Uterus (tissue), 4 donors: ENCODE measurements around the gene ZNF804B. TPM values are rescaled to one million over a fixed set of nuclear protein-coding genes. Genes with fewer than 3 reads are reported as not detected.

Source experiments
- DNase-seq, 2 donors: peaks; one replicate each; pipeline ENCODE4 v3.0.0-alpha.2; 2019 to 2020
- H3K27ac ChIP-seq, 2 donors: fragments of 200-600 bp; sonication (generic); 1 replicate in 1 of 2; 2 replicates in 1 of 2; pipeline ENCODE4 v1.5.1; 2016 to 2018
- H3K27me3 ChIP-seq, 2 donors: fragments of 200-600 bp; sonication (generic); one replicate each; pipeline ENCODE4 v1.5.1; 2018 to 2019; ENCODE audit warnings: control low read depth in 1 of 2
- H3K36me3 ChIP-seq, 2 donors: fragments of 200-600 bp; sonication (generic); one replicate each; pipeline ENCODE4 v1.5.1; 2019; ENCODE audit warnings: control low read depth in 1 of 2
- H3K4me1 ChIP-seq, 2 donors: fragments of 200-600 bp; sonication (generic); one replicate each; pipeline ENCODE4 v1.5.1; 2018 to 2019; ENCODE audit warnings: control low read depth in 1 of 2
- H3K4me3 ChIP-seq, 2 donors: fragments of 200-600 bp; sonication (generic); 1 replicate in 1 of 2; 2 replicates in 1 of 2; pipeline ENCODE4 v1.5.1; 2018 to 2019; ENCODE audit warnings: mild to moderate bottlenecking in 1 of 2
- H3K9me3 ChIP-seq, 2 donors: fragments of 200-600 bp; sonication (generic); one replicate each; pipeline ENCODE4 v1.5.1; 2019; ENCODE audit warnings: control low read depth in 1 of 2
- POLR2A ChIP-seq, 2 donors: fragments of 450-650 bp; IDR thresholded peaks; one replicate each; pipeline ENCODE4 v1.6.1; 2016; ENCODE audit warnings: antibody characterized with exemption in 2 of 2, mild to moderate bottlenecking in 1 of 2, moderate library complexity in 1 of 2
- intact Hi-C: fragments of 100-400 bp; cut with DNase I; formaldehyde crosslinking; loops from one replicate; pipeline ENCODE4 v1.15.1; 2023; ENCODE audit warnings: low total_unique reads
- total RNA-seq, 4 donors: library from RNA; depleted of rRNA in 3 of 4; stranded (reverse); fragments of >200 nt in 3 of 4; gene quantifications; one replicate each; pipeline versions ENCODE4 v1.1.0 to v1.2.4, GENCODE V29; 2014 to 2023
- TF ChIP-seq, protein P1 (sequence below), 4 experiments: fragments of 200-600 bp in 2 of 4; fragments of 450-650 bp in 2 of 4; sonication (generic) in 2 of 4; IDR thresholded peaks; one replicate each; pipeline ENCODE4 v1.5.1; 2016 to 2019; ENCODE audit warnings: antibody characterized with exemption in 4 of 4, mild to moderate bottlenecking in 2 of 4, moderate library complexity in 1 of 4
- donor health status: DM: yes; HTN: yes; CAD: no.

Gene ZNF804B
- total RNA-seq, 4 donors from 2014 or later: 0.07 TPM; not detected in 3

DNA sequence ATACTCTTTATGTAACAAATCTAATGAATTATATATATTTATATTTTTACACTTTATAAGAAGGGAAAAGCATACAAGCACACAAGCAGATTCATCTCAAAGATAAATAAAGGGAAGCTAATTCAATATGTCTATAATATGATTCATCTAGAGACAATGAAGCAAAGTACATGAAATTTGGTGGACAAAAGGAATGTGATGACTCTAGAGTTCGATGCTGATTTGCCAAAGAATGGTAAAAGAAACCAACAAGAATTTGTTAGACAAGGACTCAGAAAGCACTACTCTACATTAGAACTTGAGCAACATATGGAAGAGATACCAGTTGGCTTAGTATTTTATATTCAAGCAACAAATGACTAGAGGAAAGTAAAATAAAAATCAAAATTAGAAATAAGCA is 572.5 kb downstream of the ZNF804B start:
- intact Hi-C loops: no loop called here

DNA sequence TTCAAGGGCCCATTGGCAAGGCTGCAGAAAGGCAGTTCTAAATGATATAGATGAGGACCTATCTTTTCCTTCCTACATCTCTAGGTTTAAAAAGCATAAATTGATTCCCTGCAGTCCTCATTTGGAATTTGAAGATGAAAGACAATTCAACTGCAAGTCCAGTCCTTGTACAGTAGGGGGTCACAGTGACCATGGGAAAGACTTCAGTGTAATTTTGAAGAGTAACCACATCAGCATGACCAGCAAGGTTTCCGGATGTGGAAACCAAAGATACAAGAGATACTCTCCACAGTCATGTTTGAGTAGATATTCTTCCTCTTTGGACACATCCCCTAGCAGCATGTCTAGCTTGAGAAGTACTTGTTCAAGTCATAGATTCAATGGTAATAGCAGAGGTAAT is 575.3 kb downstream of the ZNF804B start:
- Histone ChIP-seq H3K9me3 (no peaks in the 10 kb centered on the region), H3K27me3 (no peaks in the 10 kb centered on the region), H3K4me3 (no peak overlapping the region), H3K27ac (no peak overlapping the region), H3K4me1 (no peaks in the 10 kb centered on the region), H3K36me3 (no peaks in the 10 kb centered on the region)
- intact Hi-C loops: no loop called here
- DNase-seq: no peak
- TF ChIP-seq, protein P1, sequence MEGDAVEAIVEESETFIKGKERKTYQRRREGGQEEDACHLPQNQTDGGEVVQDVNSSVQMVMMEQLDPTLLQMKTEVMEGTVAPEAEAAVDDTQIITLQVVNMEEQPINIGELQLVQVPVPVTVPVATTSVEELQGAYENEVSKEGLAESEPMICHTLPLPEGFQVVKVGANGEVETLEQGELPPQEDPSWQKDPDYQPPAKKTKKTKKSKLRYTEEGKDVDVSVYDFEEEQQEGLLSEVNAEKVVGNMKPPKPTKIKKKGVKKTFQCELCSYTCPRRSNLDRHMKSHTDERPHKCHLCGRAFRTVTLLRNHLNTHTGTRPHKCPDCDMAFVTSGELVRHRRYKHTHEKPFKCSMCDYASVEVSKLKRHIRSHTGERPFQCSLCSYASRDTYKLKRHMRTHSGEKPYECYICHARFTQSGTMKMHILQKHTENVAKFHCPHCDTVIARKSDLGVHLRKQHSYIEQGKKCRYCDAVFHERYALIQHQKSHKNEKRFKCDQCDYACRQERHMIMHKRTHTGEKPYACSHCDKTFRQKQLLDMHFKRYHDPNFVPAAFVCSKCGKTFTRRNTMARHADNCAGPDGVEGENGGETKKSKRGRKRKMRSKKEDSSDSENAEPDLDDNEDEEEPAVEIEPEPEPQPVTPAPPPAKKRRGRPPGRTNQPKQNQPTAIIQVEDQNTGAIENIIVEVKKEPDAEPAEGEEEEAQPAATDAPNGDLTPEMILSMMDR (IDR thresholded peaks at IDR 0.05): peak in 1 of 4 experiments; percentile 10
- no peak for TF ChIP-seq POLR2A (IDR thresholded peaks at IDR 0.05)

More for the DNA sequence above, 572.5 kb downstream of the ZNF804B start:
- no peak for DNase-seq
- Histone ChIP-seq H3K27ac (no peak overlapping the region), H3K36me3 (no peaks in the 10 kb centered on the region), H3K4me1 (no peaks in the 10 kb centered on the region), H3K27me3 (no peaks in the 10 kb centered on the region), H3K9me3 (no peaks in the 10 kb centered on the region), H3K4me3 (no peak overlapping the region)
- no peak for TF ChIP-seq POLR2A (IDR thresholded peaks at IDR 0.05)
- TF ChIP-seq, protein P1 (IDR thresholded peaks at IDR 0.05): no peak

DNA sequence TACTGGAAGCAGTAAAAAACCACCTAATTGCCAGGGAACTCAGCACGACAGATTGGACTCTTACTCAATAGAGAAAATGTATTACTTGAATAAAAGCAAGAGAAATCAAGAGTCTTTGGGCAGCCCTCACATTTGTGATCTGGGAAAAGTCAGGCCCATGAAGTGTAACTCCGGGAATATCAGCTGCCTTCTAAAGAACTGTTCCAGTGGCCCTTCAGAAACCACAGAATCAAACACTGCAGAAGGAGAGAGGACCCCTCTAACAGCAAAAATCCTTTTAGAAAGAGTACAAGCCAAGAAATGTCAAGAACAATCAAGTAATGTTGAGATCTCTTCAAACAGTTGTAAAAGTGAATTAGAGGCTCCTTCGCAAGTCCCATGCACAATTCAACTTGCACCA is 576.0 kb downstream of the ZNF804B start:
- no peaks in the 10 kb centered on the region for H3K4me1 ChIP-seq
- intact Hi-C loops: no loop called here
- no peaks in the 10 kb centered on the region for H3K36me3 ChIP-seq
- no peaks in the 10 kb centered on the region for H3K9me3 ChIP-seq
- H3K4me3 ChIP-seq: no peak overlapping the region
- H3K27ac ChIP-seq: no peak overlapping the region
- DNase-seq: no peak
- no peaks in the 10 kb centered on the region for H3K27me3 ChIP-seq
- no peak for TF ChIP-seq POLR2A (IDR thresholded peaks at IDR 0.05)
- TF ChIP-seq, protein P1 (IDR thresholded peaks at IDR 0.05): no peak

DNA sequence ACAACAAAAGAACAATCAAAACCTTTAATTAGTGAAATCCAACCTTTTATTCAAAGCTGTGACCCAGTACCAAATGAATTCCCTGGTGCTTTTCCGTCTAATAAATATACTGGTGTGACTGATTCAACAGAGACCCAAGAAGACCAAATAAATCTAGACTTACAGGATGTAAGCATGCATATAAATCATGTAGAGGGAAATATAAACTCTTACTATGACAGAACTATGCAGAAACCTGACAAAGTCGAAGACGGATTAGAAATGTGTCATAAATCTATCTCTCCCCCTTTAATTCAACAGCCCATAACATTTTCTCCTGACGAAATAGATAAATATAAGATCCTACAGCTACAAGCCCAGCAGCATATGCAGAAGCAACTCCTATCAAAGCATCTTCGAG is 576.6 kb downstream of the ZNF804B start:
- H3K4me1 ChIP-seq: no peaks in the 10 kb centered on the region

DNA sequence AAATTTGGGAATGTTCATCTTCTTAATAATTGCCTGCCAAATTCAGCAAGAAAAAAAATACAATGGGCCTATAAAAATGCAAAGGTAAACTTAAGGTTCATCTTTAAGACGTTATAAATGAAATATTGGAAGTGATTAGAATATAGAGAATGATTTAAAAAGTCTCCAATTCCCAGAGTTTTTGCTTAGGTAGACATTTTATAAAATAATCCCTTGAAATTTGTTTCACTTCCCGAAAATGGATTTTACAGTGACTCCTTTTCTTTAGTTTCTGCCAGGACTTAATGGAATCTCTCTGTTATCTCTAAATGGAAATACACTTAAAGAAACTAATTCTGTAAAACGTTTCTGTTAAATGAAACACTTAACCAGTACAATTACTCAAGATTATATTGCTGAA is 580.2 kb downstream of the ZNF804B start:
- no peak for DNase-seq
- no peak for TF ChIP-seq POLR2A (IDR thresholded peaks at IDR 0.05)
- TF ChIP-seq, protein P1 (IDR thresholded peaks at IDR 0.05): no peak
- H3K36me3 ChIP-seq: no peaks in the 10 kb centered on the region
- intact Hi-C loops: no loop called here
- no peaks in the 10 kb centered on the region for H3K4me1 ChIP-seq
- H3K4me3 ChIP-seq: no peak overlapping the region
- H3K9me3 ChIP-seq: no peaks in the 10 kb centered on the region
- no peak overlapping the region for H3K27ac ChIP-seq
- no peaks in the 10 kb centered on the region for H3K27me3 ChIP-seq

More for the DNA sequence above, 576.6 kb downstream of the ZNF804B start:
- H3K9me3 ChIP-seq: no peaks in the 10 kb centered on the region
- H3K4me3 ChIP-seq: no peak overlapping the region
- intact Hi-C loops: no loop called here
- H3K36me3 ChIP-seq: no peaks in the 10 kb centered on the region
- TF ChIP-seq, protein P1 (IDR thresholded peaks at IDR 0.05): no peak
- no peak for TF ChIP-seq POLR2A (IDR thresholded peaks at IDR 0.05)
- no peak overlapping the region for H3K27ac ChIP-seq
- H3K27me3 ChIP-seq: no peaks in the 10 kb centered on the region
- no peak for DNase-seq
